NCI-H2196 treated with DMSO at 0.1 percent for 48 hours (cell line): ENCODE results near the gene GYS2.

Source experiments
- DNase-seq: peaks from one replicate; lab custom pipeline; 2025; ENCODE audit not compliant: unreplicated experiment; lab: John Stamatoyannopoulos, UW

Gene GYS2

DNA sequence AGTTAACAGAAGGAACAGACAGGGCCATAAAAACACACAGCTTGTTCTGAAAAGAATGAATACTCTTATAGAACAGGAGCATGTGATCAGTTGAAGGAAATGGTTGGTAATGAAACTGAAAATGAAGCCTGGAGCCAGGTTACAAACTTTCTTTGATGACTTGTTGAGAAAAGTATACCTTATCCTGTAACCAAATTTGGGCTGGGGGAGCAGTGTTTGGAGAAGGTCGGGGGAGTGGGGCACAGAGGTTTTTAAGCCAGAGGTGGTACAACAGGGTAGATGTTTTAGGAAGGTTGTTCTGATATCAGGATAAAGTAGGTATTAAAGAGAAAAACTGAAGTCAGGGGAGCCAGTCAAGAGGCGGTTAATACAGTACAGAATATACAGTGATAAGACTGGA lies 94.9 kb downstream of the GYS2 start:
- no peak for DNase-seq

DNA sequence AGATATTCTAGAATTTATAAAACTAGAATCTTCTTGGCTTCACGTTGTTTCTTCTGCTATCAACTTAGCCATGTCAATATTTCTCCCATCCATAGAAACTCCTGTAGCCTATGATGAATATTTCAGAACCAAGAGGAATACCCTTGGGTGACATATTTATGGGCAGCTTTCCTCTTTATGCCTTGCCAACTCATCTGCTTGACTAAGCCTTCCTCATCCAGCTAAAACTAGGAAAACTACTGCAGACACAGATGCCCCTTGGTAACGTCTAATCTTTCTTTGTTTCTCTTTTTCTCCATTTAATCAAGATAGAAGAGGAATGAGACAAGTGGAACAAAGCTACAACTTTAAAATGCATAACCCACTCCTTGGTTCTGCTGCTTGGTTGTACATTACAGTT lies 96.8 kb downstream of the GYS2 start:
- no peak for DNase-seq

DNA sequence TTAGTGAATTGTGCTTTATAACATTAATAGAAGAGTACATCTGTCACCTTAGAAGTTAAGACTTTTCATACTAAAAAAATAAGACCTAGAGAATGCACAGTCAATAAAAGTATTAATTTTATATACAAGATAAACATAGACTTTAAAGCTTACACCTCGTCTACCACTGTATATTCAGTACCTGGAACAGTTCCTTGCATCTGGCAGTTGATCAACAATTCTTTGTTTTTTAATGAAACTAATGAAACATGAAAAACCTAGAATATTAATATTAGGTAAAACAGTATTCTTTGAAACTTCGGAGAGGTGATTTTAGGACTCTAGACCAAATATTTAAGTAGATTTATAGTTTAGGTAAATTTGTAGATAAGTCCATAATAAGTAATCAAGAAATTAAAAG lies 98.8 kb downstream of the GYS2 start:
- DNase-seq: no peak

DNA sequence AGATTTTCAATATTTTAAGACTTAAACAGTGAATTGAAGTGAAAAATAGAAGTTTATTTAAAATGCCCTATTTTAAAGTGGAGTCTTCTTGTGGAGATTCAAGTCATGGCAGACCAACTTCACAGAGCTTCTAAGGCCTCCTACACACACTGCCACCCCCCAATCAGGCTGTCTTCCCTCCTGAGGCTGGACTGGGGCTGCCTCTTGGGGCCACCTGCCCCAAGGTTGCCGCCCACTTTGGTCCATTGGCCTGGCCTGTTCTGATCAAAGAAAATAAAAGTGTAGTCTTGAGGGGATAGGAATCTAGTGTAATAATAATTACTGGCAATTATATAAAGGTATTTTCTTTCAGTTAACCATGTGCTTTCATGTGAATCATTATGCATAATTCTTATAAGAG lies 101.8 kb downstream of the GYS2 start:
- no peak for DNase-seq

DNA sequence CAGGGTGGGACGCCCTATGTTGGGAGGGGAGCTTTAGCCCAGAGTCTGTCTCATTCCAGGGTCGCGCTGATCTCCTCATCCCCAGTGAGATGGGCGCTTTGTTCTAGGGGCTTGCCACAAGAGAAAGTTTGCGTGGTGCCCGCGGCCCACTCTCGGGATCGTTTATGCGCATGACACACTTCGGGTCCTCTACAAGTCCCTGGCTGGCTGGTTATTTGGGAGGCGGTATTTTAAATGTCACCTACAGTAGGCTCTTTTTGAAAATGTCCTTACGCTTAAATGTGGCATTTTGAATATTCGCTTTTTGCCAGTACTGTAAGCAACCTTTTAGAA lies 102.5 kb downstream of the GYS2 start:
- no peak for DNase-seq

DNA sequence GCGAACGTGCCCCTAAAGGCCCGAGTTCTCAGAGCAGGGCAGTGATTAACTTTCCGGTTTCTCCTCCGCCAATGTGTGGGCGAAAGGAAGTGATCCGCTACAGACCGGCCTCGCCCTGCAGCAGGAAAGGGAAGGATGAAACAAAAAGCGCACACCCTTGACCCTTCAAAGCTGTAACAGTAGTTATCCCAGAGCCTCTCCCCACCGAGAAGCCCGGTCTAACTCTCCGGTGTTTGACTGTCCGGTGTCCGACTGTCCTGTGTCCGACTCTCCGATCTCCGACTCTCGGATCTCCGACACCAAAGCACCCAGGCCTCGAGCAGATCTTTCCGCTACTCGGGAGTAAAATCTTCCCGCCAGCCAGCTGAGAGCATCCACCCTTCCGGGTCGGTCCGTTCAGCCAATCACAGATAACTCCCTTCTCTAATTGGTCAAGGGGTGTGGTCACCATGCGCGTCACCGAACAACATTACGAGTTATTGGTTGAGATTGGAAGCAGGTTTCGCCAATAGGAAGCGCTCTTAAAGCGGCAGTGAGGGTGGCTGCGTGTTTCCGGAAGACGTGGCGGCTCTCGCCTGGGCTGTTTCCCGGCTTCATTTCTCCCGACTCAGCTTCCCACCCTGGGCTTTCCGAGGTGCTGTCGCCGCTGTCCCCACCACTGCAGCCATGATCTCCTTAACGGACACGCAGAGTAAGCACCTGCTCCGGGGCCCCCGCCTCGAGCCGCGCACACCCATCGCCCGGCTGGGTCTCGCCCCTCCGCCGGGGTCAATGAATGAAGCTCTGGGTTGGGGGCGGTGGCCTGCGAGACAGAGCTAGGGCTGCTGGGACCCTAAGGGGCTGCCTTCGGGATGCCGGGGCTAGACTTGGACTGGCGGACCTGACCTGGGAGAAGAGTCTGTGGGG lies 103.1 kb downstream of the GYS2 start, which contains the start of the genes GOLT1B and RECQL:
Gene GOLT1B, plus strand, starts transcription at position 532 of the 906 bp plus-strand sequence. Its CDS starts 135 bp downstream, at position 667.
Gene RECQL, minus strand, starts transcription at position 378 of the 906 bp plus-strand sequence. CDS start 2,065 bp downstream, outside the sequence.
- peak; percentile 100 for DNase-seq

DNA sequence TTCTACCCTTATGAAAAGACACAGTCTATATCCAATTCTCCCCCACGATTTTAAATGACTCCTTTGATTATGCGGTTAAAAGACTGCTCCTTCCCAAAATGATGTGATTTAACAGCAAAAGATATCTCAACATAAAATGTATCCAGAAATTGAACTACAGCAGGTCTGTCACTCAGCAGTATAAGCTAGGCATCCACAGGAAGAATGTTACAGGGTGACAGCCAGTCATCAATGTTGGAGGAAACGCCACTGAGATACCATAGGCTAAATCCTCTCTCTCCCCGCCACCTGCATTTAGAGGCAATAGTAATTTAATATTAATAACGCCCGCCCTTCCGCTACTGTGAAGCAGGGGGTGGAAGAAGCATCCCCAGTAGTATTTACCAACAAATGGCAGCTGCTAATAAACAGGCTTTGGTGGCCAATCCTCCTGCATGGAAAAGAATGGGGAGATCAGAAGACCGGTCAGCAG lies 103.8 kb downstream of the GYS2 start:
- DNase-seq: no peak

DNA sequence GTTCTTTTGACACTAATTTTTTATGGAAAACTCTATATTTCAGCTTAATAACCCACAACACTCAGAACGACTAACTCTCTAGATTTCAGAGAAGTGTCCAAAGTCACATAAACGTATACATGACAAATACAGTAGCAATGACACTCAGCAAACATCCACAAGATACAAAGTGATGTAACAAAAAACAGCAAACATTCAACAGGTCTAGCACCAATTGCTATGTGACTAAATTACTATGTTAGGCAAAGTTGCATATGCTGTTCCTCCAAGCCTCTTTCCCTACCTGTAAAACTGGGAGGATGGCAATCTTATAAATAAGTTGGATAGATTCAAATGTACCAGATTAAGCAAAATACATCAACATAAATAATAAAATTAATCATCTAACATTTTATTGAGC lies 104.9 kb downstream of the GYS2 start:
- no peak for DNase-seq
